GM10847 (cell line): Measurements from ENCODE around the gene C2CD4D.

Experiments used
- POLR2A ChIP-seq: IDR thresholded peaks from 2 replicates; pipeline ENCODE4 v1.6.1; 2011; ENCODE audit not compliant: insufficient read length; ENCODE audit errors: extremely low read depth

C2CD4D gene

GRCh38 chr1:151809985-151810556 lies 29.5 kb downstream of the C2CD4D start:
- TF ChIP-seq POLR2A, result no peak

GRCh38 chr1:151809290-151809984 lies 30.2 kb downstream of the C2CD4D start:
- no peak for TF ChIP-seq POLR2A

DNA sequence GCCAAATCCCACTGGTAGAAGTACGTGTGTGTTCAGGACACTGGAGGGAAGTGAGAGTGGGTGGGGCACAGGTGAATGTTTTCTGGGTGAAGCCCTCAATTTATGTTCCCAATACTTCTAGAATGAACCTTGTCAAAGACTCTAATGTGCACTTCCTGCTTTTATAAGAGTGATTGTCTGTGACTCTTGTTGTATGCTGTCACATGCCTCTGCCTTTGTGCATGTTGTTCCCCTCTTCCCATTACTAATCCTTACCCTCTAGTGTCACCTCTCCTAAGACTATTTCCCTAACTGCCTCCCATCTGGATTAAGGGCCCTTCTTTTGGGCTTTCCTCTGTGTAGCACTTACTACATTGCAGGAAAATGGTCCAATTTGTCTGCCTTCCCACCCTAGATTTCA lies 31.9 kb downstream of the C2CD4D start:
- TF ChIP-seq POLR2A, result no peak

GRCh38 chr1:151807131-151807530 lies 32.5 kb downstream of the C2CD4D start:
- TF ChIP-seq POLR2A, result no peak

GRCh38 chr1:151806170-151806569 lies 33.5 kb downstream of the C2CD4D start:
- TF ChIP-seq POLR2A, result no peak

DNA sequence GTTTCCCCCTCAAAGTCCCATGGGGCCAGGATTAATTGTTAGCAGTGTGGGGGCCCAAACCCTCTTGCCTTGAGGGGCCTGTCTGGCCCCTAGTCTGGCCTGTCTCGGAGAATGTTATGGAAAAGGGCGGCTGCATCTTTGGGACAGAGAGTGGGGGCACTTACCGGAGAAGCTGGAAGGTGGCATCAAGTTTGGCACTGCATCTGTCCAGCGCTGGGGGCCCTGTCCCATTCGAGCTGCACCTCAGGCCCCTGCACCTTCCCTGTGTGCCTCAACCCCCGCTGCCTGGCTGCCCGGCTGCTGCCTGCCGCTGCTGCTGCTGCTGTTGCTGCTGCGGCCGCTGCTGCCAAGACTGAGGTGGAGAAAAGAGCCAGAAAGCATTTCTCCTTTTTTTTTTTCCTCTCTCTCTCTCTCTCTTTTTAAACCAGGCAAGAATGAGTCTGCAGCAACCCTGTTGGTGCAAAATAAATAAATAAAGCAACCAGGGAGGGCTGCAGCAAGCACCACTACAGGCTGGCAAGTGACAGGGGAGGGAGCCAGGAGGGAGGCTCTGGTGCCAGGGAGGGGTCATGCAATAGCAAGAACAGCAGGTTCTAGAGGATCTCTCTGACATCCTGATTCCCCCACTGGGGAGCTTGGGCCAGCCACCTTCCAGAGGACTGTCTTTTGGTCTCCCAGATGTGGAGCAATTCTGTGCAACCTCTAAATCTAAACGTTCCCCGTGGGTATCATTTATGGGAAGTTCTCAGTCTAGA lies 34.4 kb downstream of the C2CD4D start, which contains the start of gene LINGO4:
Gene LINGO4 (minus strand): TSS at position 354 of the 755 bp plus-strand sequence. CDS start 2,715 bp downstream, outside the sequence.
- TF ChIP-seq POLR2A, result no peak

DNA sequence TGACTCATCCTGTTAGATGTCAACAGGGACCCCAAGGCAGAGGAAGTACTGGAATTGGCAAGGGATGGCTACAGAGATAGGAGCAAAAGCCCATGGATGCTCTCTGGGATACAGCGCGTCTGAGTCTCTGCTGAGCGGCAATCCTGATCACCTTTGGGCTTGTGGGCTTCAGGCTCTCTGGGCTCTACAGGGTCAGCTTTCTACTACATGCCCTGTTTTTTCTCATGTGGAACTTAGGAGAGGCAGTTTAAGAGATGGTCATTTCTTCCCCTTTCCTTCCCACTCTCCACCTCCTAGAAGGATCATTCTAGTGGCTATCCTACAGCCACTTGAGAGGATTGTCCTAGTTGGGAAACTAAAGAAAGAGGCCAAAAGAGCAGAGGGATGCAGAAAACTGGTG lies 35.7 kb downstream of the C2CD4D start:
- no peak for TF ChIP-seq POLR2A

DNA sequence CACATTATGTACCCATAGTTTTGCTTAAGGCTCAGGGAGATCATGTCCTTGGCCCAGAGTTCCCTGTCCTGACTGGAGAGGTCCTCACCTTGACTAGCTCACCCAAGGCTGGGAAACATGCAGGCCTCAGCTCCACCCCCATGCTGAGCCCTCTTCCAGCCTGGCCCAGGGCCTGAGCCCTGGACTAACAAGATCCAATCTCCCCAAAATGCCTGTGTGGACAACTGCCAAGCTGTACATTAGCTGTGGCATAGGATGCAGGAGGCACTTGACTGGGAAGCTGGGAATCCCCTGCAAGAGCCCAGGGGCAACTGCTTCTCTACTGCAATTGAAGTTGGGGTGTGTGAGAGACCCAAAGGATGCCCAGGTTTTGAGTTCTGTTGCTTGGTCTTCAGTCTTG lies 36.5 kb downstream of the C2CD4D start:
- TF ChIP-seq POLR2A, result no peak

- no peak for TF ChIP-seq POLR2A
Observed at GRCh38 chr1:151802372-151802771, 37.2 kb downstream of the C2CD4D start.

DNA sequence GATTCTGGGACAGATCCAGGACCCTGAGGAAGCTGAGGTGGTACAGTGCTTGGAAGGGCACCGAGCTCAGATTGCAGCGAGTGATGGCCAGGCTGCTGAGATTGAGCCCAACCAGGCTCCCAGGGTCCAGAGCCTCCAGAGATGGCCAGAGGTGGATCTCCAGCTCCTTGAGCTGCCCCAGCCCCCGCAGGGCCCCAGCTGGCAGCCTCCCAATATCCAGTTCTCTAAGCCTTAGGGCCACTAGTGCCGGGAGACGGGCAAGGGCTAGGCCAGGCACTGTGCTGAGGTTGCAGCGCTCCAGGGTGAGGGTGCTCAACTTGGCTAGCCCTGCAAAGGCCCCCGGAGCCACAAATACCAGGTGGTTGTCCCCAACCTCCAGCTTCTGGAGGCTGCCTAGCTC lies 37.8 kb downstream of the C2CD4D start:
- TF ChIP-seq POLR2A, result no peak

DNA sequence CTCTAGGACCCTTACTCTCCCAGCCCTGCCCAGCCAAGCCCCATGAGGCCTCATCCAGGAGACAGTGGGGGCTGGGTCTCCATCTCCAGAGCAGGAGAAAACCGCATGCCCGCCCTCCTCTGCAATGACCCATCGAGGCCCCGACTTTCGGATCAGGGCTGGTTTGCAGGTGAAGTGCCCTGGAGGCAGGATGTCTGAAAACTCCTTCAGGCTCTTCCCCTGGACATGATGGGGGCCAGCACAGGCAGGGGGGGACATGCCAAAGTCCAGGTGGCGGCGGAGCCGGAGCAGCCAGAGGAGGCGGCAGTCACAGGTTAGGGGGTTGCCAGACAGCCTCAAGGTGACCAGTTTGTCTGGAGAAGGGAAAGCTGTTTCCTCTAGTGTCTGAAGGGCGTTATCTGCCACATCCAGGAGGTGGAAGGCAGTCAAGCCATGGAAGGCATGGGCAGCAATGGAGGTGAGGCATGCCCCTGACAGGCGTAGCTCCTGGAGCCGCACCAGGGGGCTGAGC lies 38.3 kb downstream of the C2CD4D start:
- TF ChIP-seq POLR2A, result no peak

GRCh38 chr1:151800830-151801229 lies 38.8 kb downstream of the C2CD4D start:
- TF ChIP-seq POLR2A, result no peak

DNA sequence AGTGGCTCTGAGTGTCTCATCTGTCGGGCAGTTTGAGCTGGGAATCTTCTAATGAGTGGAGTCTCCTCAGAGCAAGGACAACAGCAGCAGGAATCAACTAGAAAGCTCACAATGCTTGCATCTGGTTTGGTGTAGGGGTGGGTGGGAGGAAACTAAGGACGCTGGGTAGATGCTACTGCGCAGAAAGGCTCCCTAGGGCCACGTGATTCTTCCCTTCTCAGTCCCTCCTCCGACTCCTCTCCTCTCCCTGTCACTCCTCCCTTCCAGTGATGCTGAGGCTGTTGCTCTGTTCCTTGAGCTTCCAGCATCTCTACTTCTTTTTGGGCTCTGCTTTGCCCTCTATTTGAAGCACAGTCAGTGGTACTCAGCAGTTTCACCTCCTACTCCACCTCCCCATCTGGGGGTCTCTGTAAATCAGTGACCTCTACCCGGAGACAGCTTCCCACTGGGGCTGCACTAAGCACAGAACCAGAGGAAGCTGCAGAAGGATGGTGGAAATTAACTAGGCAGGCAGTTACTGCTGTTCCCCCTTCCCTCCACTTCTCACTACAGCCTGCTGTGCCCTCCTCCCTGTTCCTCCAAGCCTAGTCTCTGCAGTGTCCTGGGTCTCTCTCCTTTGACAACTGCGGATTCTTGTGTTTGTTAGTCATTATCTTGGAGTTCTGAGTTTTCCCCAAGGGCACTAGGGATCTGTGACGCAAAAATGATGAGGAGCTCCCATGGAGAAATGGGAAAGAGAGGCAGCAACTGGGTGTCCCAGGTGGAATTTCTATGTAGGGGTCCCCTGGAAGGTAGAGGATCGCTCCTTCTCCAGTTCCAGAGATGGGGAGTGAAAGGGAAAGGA lies 40.2 kb downstream of the C2CD4D start:
- TF ChIP-seq POLR2A, result no peak

GRCh38 chr1:151798571-151798970 lies 41.0 kb downstream of the C2CD4D start:
- TF ChIP-seq POLR2A, result no peak
